K562 (cell line): Measurements from ENCODE around the gene UBALD2. TPM values are rescaled to one million over a fixed set of nuclear protein-coding genes. Genes with fewer than 3 reads are reported as not detected.

Experiments used
- ARID1B ChIP-seq: fragments of 450-650 bp; IDR thresholded peaks from 2 replicates; pipeline ENCODE4 v1.6.1; 2016; ENCODE audit warnings: antibody characterized with exemption, mild to moderate bottlenecking, inconsistent platforms
- ATF6 ChIP-seq: sonication (generic); formaldehyde crosslinking; IDR thresholded peaks from 2 replicates; pipeline ENCODE4 v1.4.0; 2020; ENCODE audit warnings: mild to moderate bottlenecking, missing genetic modification reagents
- CBFB ChIP-seq: sonication (generic); formaldehyde crosslinking; IDR thresholded peaks from 2 replicates; pipeline ENCODE4 v1.4.0; 2020; ENCODE audit warnings: mild to moderate bottlenecking, missing genetic modification reagents
- CHD1 ChIP-seq: fragments of 200-600 bp; sonication (generic); IDR thresholded peaks from one replicate; pipeline ENCODE4 v1.6.1; 2012; ENCODE audit warnings: mild to moderate bottlenecking, moderate library complexity, low read length, inconsistent platforms
- CXXC5 ChIP-seq: fragments of 250-450 bp; sonication (Bioruptor Pico); IDR thresholded peaks from 2 replicates; pipeline ENCODE4 v1.8.0; 2022; ENCODE audit warnings: inconsistent platforms, mild to moderate bottlenecking, moderate library complexity
- EP300 ChIP-seq: IDR thresholded peaks from 2 replicates; pipeline ENCODE4 v1.6.1; 2012; ENCODE audit warnings: low read length, improper control_type of control experiment
- ETS1 ChIP-seq: conservative IDR thresholded peaks from 2 replicates; pipeline ENCODE4 v1.6.1; 2011; ENCODE audit warnings: low read depth, mild to moderate bottlenecking, low read length; ENCODE audit not compliant: control insufficient read depth
- SMARCA4 ChIP-seq: fragments of 450-650 bp; IDR thresholded peaks from 2 replicates; pipeline ENCODE4 v1.6.1; 2016
- TFE3 ChIP-seq: fragments of 450-650 bp; formaldehyde crosslinking; IDR thresholded peaks from 2 replicates; pipeline ENCODE4 v1.4.0; 2020; ENCODE audit warnings: mild to moderate bottlenecking, mixed read lengths
- ZNF277 ChIP-seq: fragments of 250-450 bp; sonication (Bioruptor Pico); IDR thresholded peaks from 2 replicates; pipeline ENCODE4 v1.8.0; 2022; ENCODE audit warnings: inconsistent platforms, mild to moderate bottlenecking, moderate library complexity, borderline replicate concordance
- ZNF592 ChIP-seq: fragments of 450-650 bp; IDR thresholded peaks from 2 replicates; pipeline ENCODE4 v1.6.1; 2017; ENCODE audit warnings: antibody characterized with exemption, mild to moderate bottlenecking
- ZNF668 ChIP-seq: fragments of 250-450 bp; sonication (Bioruptor Pico); IDR thresholded peaks from 2 replicates; pipeline ENCODE4 v1.8.0; 2022; ENCODE audit warnings: mild to moderate bottlenecking, inconsistent platforms
- polyA plus RNA-seq, 8 experiments: library from polyadenylated mRNA; depleted of rRNA in 4 of 8; stranded (reverse) in 5 of 8; unstranded in 3 of 8; fragments of >200 nt; fragmentation: Nextera tagmentation in 2 of 8; fragmentation: Illumina TruSeq in 1 of 8; extraction: Ambion mirVana in 2 of 8; extraction: Trizol in 1 of 8; gene quantifications; 2 replicates each; pipeline versions ENCODE4 v1.2.1 to v1.2.3, GENCODE V29; 2011 to 2014; ENCODE audit warnings: inconsistent platforms in 1 of 8, missing spikeins in 1 of 8
- total RNA-seq, 7 experiments: library from RNA; depleted of rRNA in 6 of 7; stranded (reverse); fragments of >200 nt in 6 of 7; fragmentation: Illumina TruSeq in 2 of 7; extraction: Trizol in 2 of 7; gene quantifications; 2 replicates each; pipeline versions ENCODE4 v1.2.1 to v1.2.3, GENCODE V29; 2011 to 2021; ENCODE audit warnings: low replicate concordance in 1 of 7

UBALD2 gene
- total and polyA plus RNA-seq, 9 of the 15 experiments (the other 6 are each of a cell fraction or from before 2014, with no cell fraction given), result 2.3 to 94.1 (median 25.3) TPM

GRCh38 chr17:76268991-76269981, 4.1 kb downstream of the UBALD2 start (continued):
- peak; percentile 55 for TF ChIP-seq ZNF592
- peak; percentile 48 for TF ChIP-seq CXXC5 (CRISPR knock-in tag)
- 0 out of 2 replicates have a peak, but pooled peaks have one; percentile 25 for TF ChIP-seq ETS1
- no peak for TF ChIP-seq TFE3 (CRISPR knock-in tag)
- TF ChIP-seq CBFB (CRISPR knock-in tag), result 0 out of 2 replicates have a peak, but pooled peaks have one; percentile 44
- peak; percentile 67 for TF ChIP-seq EP300
- 0 out of 2 replicates have a peak, but pooled peaks have one; percentile 25 for TF ChIP-seq ARID1B
- TF ChIP-seq ZNF668 (CRISPR knock-in tag), result peak; percentile 33; the same call in 1 of the 2 replicates
- TF ChIP-seq CHD1, result no peak
- TF ChIP-seq ZNF277 (CRISPR knock-in tag), result no peak
- TF ChIP-seq SMARCA4, result 0 out of 2 replicates have a peak, but pooled peaks have one; percentile 12
- 0 out of 2 replicates have a peak, but pooled peaks have one; percentile 46 for TF ChIP-seq ATF6 (CRISPR knock-in tag)
